Liver (tissue), 9 donors: ENCODE measurements around the gene HSD17B3. TPM values are rescaled to one million over a fixed set of nuclear protein-coding genes. Genes with fewer than 3 reads are reported as not detected.
"Not testable (repeated sequence)": the region's sequence is repeated elsewhere in the genome, so short reads cannot be mapped to it uniquely, and the experiment has no call there.

Experiments used
- DNase-seq: peaks from one replicate; pipeline ENCODE4 v3.0.0-alpha.2; 2017; ENCODE audit warnings: low spot score
- H3K27ac ChIP-seq, 2 donors: one replicate each; pipeline ENCODE4 v1.7.0; 2013; ENCODE audit warnings: inconsistent platforms in 2 of 2, low read length in 2 of 2, control low read depth in 1 of 2, low read depth in 1 of 2, mild to moderate bottlenecking in 1 of 2
- H3K27me3 ChIP-seq, 4 donors: one replicate each; pipeline versions ENCODE4 v1.6.1 to v1.7.0; 2013; ENCODE audit warnings: low read length in 3 of 4, inconsistent platforms in 1 of 4, mild to moderate bottlenecking in 1 of 4, moderate library complexity in 1 of 4; ENCODE audit not compliant: control insufficient read depth in 4 of 4, insufficient read depth in 4 of 4
- H3K36me3 ChIP-seq, 4 donors: one replicate each; pipeline versions ENCODE4 v1.6.1 to v1.7.0; 2013; ENCODE audit warnings: low read length in 3 of 4, mild to moderate bottlenecking in 3 of 4, low read depth in 1 of 4, moderate library complexity in 1 of 4; ENCODE audit not compliant: control insufficient read depth in 4 of 4, insufficient read depth in 3 of 4
- H3K4me1 ChIP-seq, 4 donors: one replicate each; pipeline versions ENCODE4 v1.6.1 to v1.7.0; 2013; ENCODE audit warnings: low read length in 3 of 4, mild to moderate bottlenecking in 3 of 4, moderate library complexity in 1 of 4; ENCODE audit not compliant: control insufficient read depth in 4 of 4, insufficient read depth in 4 of 4
- H3K4me3 ChIP-seq, 3 donors: one replicate each; pipeline versions ENCODE4 v1.6.1 to v1.7.0; 2013; ENCODE audit warnings: low read length in 3 of 3, control low read depth in 1 of 3, low read depth in 1 of 3, mild to moderate bottlenecking in 1 of 3
- H3K9ac ChIP-seq, 2 donors: one replicate each; pipeline ENCODE4 v1.7.0; 2013; ENCODE audit warnings: low read length in 2 of 2, mild to moderate bottlenecking in 2 of 2, moderate library complexity in 2 of 2, control low read depth in 1 of 2, low read depth in 1 of 2
- H3K9me3 ChIP-seq, 4 donors: one replicate each; pipeline versions ENCODE4 v1.6.1 to v1.7.0; 2013; ENCODE audit warnings: low read length in 3 of 4; ENCODE audit not compliant: control insufficient read depth in 4 of 4
- EGR1 ChIP-seq, 2 donors: IDR thresholded peaks; 2 replicates each; pipeline ENCODE4 v1.6.1; 2016 to 2018; ENCODE audit warnings: antibody characterized with exemption in 2 of 2, low read depth in 2 of 2
- FOXA1 ChIP-seq: IDR thresholded peaks from 2 replicates; pipeline ENCODE4 v1.6.1; 2016; ENCODE audit warnings: antibody characterized with exemption
- FOXA2 ChIP-seq: IDR thresholded peaks from 2 replicates; pipeline ENCODE4 v1.6.1; 2016; ENCODE audit warnings: antibody characterized with exemption
- GABPA ChIP-seq, 2 donors: IDR thresholded peaks in 1 of 2; conservative IDR thresholded peaks in 1 of 2; 2 replicates each; pipeline ENCODE4 v1.6.1; 2016; ENCODE audit warnings: antibody characterized with exemption in 2 of 2, mild to moderate bottlenecking in 1 of 2, moderate library complexity in 1 of 2
- HNF4G ChIP-seq: IDR thresholded peaks from 2 replicates; pipeline ENCODE4 v1.6.1; 2016; ENCODE audit warnings: antibody characterized with exemption
- JUND ChIP-seq, 2 donors: IDR thresholded peaks; 2 replicates each; pipeline ENCODE4 v1.6.1; 2016; ENCODE audit warnings: antibody characterized with exemption in 2 of 2
- NR2F2 ChIP-seq: IDR thresholded peaks from 2 replicates; pipeline ENCODE4 v1.6.1; 2016; ENCODE audit warnings: antibody characterized with exemption
- RAD21 ChIP-seq, 2 donors: IDR thresholded peaks; 2 replicates each; pipeline ENCODE4 v1.6.1; 2016; ENCODE audit warnings: antibody characterized with exemption in 2 of 2, mild to moderate bottlenecking in 2 of 2
- REST ChIP-seq: IDR thresholded peaks from 2 replicates; pipeline ENCODE4 v1.6.1; 2016; ENCODE audit warnings: antibody characterized with exemption, mild to moderate bottlenecking
- RXRA ChIP-seq, 2 donors: IDR thresholded peaks; 2 replicates each; pipeline ENCODE4 v1.6.1; 2017 to 2018; ENCODE audit warnings: antibody characterized with exemption in 2 of 2, mild to moderate bottlenecking in 1 of 2
- SP1 ChIP-seq: IDR thresholded peaks from 2 replicates; pipeline ENCODE4 v1.6.1; 2018; ENCODE audit warnings: antibody characterized with exemption, mild to moderate bottlenecking
- TAF1 ChIP-seq: conservative IDR thresholded peaks from 2 replicates; pipeline ENCODE4 v1.6.1; 2016; ENCODE audit warnings: antibody characterized with exemption, mild to moderate bottlenecking
- YY1 ChIP-seq: IDR thresholded peaks from 2 replicates; pipeline ENCODE4 v1.6.1; 2016; ENCODE audit warnings: antibody characterized with exemption, mild to moderate bottlenecking
- WGBS: extraction: QIAGEN DNeasy Blood & Tissue Kit; methylation state at CpG from one replicate; pipeline ENCODE4 v1.1.7; 2013; 5-methylcytosine and 5-hydroxymethylcytosine counted together
- polyA plus RNA-seq, 2 donors: library from polyadenylated mRNA; stranded (reverse) in 1 of 2; unstranded in 1 of 2; fragments of 200-250 nt in 1 of 2; fragments of >200 nt in 1 of 2; fragmentation: Nextera tagmentation in 1 of 2; extraction: Ambion mirVana in 1 of 2; gene quantifications; one replicate each; pipeline versions ENCODE4 v1.2.1 to v1.2.3, GENCODE V29; 2013 to 2015
- total RNA-seq, 2 donors: library from RNA; depleted of rRNA; stranded (reverse); fragments of >200 nt; gene quantifications; one replicate each; pipeline ENCODE4 v1.2.3, GENCODE V29; 2014
- TF ChIP-seq, protein P1 (sequence below): IDR thresholded peaks from 2 replicates; pipeline ENCODE4 v1.6.1; 2016; ENCODE audit warnings: antibody characterized with exemption
- TF ChIP-seq, protein P2 (sequence below): IDR thresholded peaks from 2 replicates; pipeline ENCODE4 v1.6.1; 2016; ENCODE audit warnings: antibody characterized with exemption
- TF ChIP-seq, protein P3 (sequence below): fragments of 150-350 bp; IDR thresholded peaks from 2 replicates; pipeline ENCODE4 v1.5.1; 2017; ENCODE audit warnings: improper control_type of control experiment, low read depth, low read length; ENCODE audit not compliant: missing input control
- TF ChIP-seq, protein P4 (sequence below): IDR thresholded peaks from 2 replicates; pipeline ENCODE4 v1.6.1; 2016; ENCODE audit warnings: antibody characterized with exemption
- donor health status: healthy.
- donor health status: healthy.
- donor health status: healthy.
- donor health status: healthy.
- donor health status: healthy.

HSD17B3 gene
- total and polyA plus RNA-seq, 4 donors, result 0.75 to 1.6 (median 0.96) TPM

- WGBS, result 69% methylated on average over 9 of the region's 9 CpGs
- no peak overlapping the region for H3K9ac ChIP-seq
- no peaks in the 10 kb centered on the region for H3K4me1 ChIP-seq
- TF ChIP-seq FOXA2, result no peak
- TF ChIP-seq SP1, result no peak
- TF ChIP-seq HNF4G, result no peak
- no peak for TF ChIP-seq FOXA1
- TF ChIP-seq, protein P1, sequence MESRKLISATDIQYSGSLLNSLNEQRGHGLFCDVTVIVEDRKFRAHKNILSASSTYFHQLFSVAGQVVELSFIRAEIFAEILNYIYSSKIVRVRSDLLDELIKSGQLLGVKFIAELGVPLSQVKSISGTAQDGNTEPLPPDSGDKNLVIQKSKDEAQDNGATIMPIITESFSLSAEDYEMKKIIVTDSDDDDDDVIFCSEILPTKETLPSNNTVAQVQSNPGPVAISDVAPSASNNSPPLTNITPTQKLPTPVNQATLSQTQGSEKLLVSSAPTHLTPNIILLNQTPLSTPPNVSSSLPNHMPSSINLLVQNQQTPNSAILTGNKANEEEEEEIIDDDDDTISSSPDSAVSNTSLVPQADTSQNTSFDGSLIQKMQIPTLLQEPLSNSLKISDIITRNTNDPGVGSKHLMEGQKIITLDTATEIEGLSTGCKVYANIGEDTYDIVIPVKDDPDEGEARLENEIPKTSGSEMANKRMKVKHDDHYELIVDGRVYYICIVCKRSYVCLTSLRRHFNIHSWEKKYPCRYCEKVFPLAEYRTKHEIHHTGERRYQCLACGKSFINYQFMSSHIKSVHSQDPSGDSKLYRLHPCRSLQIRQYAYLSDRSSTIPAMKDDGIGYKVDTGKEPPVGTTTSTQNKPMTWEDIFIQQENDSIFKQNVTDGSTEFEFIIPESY, result no peak
- TF ChIP-seq REST, result no peak
- TF ChIP-seq, protein P2, sequence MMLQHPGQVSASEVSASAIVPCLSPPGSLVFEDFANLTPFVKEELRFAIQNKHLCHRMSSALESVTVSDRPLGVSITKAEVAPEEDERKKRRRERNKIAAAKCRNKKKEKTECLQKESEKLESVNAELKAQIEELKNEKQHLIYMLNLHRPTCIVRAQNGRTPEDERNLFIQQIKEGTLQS, result no peak
- no peak for TF ChIP-seq JUND (IDR thresholded peaks at IDR 0.05)
- peak; percentile 81 to 88 for TF ChIP-seq RAD21 (IDR thresholded peaks at IDR 0.05)
- TF ChIP-seq, protein P3, sequence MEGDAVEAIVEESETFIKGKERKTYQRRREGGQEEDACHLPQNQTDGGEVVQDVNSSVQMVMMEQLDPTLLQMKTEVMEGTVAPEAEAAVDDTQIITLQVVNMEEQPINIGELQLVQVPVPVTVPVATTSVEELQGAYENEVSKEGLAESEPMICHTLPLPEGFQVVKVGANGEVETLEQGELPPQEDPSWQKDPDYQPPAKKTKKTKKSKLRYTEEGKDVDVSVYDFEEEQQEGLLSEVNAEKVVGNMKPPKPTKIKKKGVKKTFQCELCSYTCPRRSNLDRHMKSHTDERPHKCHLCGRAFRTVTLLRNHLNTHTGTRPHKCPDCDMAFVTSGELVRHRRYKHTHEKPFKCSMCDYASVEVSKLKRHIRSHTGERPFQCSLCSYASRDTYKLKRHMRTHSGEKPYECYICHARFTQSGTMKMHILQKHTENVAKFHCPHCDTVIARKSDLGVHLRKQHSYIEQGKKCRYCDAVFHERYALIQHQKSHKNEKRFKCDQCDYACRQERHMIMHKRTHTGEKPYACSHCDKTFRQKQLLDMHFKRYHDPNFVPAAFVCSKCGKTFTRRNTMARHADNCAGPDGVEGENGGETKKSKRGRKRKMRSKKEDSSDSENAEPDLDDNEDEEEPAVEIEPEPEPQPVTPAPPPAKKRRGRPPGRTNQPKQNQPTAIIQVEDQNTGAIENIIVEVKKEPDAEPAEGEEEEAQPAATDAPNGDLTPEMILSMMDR, result peak; percentile 78
- TF ChIP-seq GABPA (IDR thresholded peaks at IDR 0.05 in 1 of 2, conservative IDR thresholded peaks at IDR 0.05 in 1 of 2), result no peak
- no peak for TF ChIP-seq EGR1 (IDR thresholded peaks at IDR 0.05; ENCODE audit: low read depth in 2 of 2)
- no peak for TF ChIP-seq TAF1
- TF ChIP-seq, protein P4, sequence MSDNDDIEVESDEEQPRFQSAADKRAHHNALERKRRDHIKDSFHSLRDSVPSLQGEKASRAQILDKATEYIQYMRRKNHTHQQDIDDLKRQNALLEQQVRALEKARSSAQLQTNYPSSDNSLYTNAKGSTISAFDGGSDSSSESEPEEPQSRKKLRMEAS, result no peak
- H3K27me3 ChIP-seq, result no peaks in the 10 kb centered on the region
- peaks cover 3 to 23% (median 12%) of the 10 kb centered on the region in 4 donors for H3K36me3 ChIP-seq
- no peaks in the 10 kb centered on the region for H3K9me3 ChIP-seq
- no peak overlapping the region for H3K27ac ChIP-seq
- peak; percentile 55 for DNase-seq
- no peak overlapping the region for H3K4me3 ChIP-seq
These were observed 15.5 kb upstream of the HSD17B3 start for GRCh38 chr9:96317335-96317980.

GRCh38 chr9:96309850-96310249 lies 7.9 kb upstream of the HSD17B3 start:
- no peaks in the 10 kb centered on the region for H3K27me3 ChIP-seq
- peaks cover 0 to 2% (median 0%) of the 10 kb centered on the region in 4 donors for H3K36me3 ChIP-seq
- WGBS, result 95% methylated on average over 7 of the region's 7 CpGs
- no peaks in the 10 kb centered on the region for H3K9me3 ChIP-seq
- H3K27ac ChIP-seq, result no peak overlapping the region
- no peak for DNase-seq
- no peak overlapping the region for H3K9ac ChIP-seq
- TF ChIP-seq FOXA2 (no peak), RAD21 (IDR thresholded peaks at IDR 0.05) (no peak), HNF4G (no peak), RXRA (IDR thresholded peaks at IDR 0.05) (no peak), NR2F2 (no peak), FOXA1 (no peak), YY1 (no peak), TAF1 (no peak)
- TF ChIP-seq, protein P3, result no peak
- no peaks in the 10 kb centered on the region for H3K4me1 ChIP-seq
- no peak overlapping the region for H3K4me3 ChIP-seq

GRCh38 chr9:96306958-96307357 lies 5.0 kb upstream of the HSD17B3 start:
- not testable (repeated sequence) for H3K4me1 ChIP-seq, H3K4me3 ChIP-seq, H3K27ac ChIP-seq, H3K36me3 ChIP-seq, H3K27me3 ChIP-seq, DNase-seq, H3K9ac ChIP-seq, H3K9me3 ChIP-seq
- 95% methylated on average over 6 of the region's 6 CpGs for WGBS
